Measurements from ENCODE around the gene LMF2.

Gene LMF2

DNA sequence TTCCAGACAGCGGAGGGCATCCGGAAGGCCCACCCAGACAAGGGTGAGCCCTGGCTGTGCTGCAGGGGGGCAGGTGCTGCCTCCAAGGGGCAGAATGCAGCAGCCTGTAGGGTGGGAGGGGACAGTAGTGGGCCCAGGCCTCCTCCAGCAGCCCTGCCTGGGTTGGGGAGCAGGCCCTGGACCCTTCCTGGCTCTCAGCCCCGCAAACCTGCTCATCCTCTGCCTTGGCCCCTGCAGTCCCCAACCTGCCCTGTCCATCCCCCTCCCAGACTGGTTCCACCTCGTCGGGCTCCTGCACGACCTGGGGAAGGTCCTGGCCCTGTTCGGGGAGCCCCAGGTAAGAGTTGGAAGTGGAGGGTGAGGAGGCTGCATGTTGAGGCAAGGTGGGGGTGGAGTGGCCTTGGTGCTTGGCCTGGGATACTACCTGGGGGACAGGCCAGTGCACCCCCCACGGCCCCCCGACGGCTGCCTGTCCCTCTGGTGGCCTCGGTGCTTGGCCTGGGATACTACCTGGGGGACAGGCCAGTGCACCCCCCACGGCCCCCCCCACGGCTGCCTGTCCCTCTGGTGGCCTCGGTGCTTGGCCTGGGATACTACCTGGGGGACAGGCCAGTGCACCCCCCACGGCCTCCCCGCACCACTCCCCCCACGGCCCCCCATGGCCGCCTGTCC, 19.4 kb downstream of the LMF2 start:
- no peak overlapping the region for H3K27ac ChIP-seq

DNA sequence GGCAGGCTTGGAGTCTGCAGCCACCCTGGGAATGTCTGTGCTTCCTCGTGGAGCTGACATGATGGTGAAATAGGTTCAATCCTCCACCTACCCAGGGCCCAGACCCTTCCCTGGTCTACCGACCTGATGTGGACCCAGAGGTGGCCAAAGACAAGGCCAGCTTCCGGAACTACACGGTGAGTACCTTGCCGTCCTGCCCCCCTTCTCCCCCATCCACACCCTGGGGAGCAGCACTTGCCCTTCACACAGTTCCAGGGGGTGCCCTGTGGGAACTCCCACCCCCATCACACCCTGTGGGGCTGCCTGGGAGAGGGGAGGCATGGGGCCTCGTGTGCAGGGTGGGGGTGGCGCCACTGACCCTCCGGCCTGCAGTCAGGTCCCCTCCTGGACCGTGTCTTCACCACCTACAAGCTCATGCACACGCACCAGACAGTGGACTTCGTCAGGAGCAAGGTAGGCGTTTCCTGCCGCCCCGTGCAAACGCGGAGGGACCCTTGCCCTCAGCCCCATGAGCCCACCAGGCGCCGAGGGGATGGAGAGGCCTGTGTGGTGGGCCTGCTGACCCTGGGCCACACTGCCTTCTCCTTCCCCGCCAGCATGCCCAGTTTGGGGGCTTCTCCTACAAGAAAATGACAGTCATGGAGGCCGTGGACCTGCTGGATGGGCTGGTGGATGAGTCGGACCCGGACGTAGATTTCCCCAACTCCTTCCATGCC, 20.1 kb downstream of the LMF2 start:
- Histone ChIP-seq H3K27ac (no peak overlapping the region), H3K4me3 (no peak overlapping the region)

More for the DNA sequence above, 19.4 kb downstream of the LMF2 start:
- no peak overlapping the region for H3K4me3 ChIP-seq

DNA sequence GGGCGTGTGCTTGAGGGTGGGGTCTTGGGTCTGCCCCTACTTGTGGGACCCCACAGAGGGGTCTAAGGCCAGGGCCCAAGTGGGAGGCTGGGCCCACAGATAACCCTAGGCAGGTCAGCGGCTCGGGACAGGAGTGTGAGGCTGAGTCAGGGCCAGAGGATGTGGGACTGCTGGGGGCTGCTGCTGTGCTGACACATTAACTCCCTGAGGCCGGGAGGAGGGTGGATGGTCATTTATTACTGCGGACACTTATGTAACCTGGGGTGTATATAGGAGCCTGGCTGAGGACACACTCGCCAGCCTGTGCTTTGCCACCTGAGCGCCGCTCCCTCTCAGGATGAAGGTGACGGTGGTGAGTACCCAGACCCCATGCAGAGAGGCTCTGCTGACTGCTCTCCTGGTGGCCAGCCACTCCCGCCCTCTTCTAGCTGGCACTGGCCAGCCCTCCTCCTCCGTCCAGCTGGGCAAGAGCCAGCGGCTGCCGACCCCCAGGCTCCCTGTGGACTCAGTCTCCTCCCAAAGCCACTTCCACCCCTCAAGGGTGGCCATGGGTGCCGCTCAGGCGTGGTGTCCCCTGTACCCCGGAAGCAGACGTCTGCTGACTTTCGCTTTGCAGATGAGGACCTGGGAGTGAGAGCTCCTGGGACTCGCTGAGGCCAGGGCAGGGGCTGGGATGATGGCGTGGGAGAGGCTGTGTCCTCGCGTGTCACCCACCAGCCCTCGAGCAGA, 20.8 kb downstream of the LMF2 start, which contains the start of gene MIOX:
MIOX (plus strand) TSS at position 299 of the 729 bp plus-strand sequence; CDS start at position 338, 39 bp downstream.
- Histone ChIP-seq H3K27ac (no peak within 1 kb of the TSS), H3K4me3 (no peak within 1 kb of the TSS)

DNA sequence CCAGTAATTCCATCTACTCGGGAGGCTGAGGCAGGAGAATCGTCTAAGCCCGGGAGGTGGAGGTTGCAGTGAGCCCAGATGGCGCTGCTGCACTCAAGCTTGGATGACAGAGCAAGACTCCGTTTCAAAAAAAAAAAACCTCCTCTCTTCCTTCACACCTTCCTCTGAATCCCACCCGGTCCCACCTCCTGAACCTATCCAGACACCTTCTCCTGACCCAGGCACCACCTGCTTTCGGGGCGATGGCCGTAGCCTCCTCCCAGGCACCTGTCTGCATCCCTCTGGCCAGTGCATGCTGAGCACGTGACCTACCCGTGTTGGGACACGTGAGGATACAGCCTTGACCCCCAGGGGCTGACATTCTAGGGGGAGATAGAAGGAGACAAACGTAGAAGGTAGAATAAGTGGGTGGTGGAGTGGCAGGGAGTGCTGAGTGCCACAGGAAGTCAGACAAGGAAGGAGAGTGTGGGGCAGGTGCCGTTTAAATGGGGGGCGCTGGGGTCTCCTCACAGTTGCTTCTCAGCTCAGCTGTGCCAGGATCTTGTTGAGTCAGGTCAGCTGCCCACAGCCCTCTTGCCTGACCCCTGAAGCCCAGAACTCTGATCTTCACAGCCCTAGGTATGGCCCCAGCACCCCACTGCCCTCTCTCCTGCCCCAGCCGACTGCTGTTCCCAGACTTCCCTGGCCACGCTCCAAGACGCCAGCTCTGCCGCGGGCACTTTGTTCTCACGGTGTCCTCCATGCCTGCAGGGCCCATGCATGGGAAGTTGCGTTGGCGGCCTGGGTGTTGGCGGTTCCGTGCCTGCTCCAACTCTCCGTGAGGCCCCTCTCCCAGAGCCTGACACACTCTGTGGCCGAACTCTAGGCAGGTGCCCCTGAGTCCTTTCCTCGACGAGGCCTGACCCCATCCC, 22.0 kb downstream of the LMF2 start:
- Histone ChIP-seq H3K27ac (no peak overlapping the region), H3K4me3 (no peak overlapping the region)

DNA sequence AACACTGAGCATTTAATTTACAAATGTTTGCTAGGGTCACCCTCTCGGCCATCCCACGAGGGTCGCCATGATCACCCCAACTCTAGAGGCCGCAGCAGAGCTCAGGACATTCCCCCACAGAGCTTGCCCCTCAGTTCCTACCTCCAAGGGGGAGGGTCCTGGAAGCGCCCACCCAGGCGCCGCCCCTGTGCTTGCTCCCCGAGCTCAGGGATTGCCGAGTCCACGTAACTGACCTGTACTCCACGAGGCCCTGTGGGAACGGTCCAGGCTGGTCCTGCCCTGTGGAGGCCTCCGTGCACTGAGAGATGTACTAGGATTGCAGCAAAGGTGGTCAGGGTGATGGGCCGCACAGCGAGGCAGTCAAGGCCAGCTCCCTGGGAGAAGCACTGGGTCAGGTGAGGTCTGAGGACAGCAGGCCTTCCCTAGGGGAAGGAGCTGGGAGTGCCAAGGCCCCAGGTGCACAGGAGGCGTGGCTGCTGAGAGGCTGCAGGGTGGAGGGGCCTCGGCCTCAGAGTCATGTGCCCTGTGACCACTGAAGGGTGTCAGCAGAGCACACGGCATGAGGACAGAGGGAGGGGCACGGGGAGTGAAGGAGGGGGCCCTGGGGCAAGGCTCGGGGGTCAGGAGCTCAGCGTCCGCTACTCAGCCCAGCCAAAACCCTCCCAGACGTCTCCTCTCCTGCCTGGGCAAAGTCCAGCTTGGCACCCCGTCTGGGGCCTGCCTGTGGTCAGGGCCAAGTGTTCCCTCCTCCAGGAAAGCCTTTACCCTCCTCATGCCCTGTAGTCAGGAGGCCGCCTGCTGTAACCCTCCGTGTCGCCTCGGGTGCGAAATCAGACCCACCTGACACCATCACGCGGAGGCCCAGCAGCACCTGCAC, 23.3 kb downstream of the LMF2 start:
- H3K27ac ChIP-seq: no peak overlapping the region
- H3K4me3 ChIP-seq: no peak overlapping the region

DNA sequence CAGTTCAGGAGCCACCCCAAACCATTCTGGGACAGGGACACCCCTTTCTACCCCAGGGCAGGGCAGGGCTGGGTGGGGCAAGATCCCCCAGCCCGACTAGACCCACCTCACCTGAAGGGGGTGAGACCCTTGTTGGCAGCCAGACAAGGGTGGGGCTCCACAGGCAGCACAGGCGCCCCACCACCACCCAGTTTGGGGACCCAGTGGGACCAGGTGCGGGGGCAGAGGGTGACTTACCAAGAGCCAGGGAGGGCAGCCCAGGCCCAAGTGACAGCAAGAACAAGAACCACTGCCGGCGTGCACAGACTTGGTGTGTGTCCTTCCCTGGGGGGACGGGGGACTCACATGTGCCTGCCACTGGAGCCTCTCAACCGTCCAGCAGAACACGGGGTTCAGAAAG, 23.9 kb downstream of the LMF2 start:
- no peak overlapping the region for H3K27ac ChIP-seq
- H3K4me3 ChIP-seq: no peak overlapping the region

DNA sequence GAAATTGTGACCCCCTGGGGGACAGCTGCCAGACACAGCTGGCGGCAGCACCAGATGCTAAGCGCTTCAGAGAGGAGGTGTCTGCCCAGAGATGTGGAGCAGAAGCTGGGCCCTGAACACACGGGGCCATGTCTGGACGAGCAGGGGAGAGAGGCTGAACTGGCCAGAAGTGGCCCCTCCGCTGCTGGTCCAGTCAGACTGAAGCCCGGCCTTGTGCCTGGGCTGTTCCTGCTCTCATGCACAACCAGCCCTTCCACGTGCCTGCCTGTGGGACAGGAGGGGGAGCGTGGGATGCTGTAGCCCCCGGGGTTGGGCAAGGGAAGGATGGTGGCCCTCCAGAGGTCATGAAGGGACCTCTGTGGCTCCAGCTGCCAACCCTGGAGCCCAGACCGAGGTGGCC, 24.4 kb downstream of the LMF2 start:
- Histone ChIP-seq H3K4me3 (no peak overlapping the region), H3K27ac (no peak overlapping the region)

DNA sequence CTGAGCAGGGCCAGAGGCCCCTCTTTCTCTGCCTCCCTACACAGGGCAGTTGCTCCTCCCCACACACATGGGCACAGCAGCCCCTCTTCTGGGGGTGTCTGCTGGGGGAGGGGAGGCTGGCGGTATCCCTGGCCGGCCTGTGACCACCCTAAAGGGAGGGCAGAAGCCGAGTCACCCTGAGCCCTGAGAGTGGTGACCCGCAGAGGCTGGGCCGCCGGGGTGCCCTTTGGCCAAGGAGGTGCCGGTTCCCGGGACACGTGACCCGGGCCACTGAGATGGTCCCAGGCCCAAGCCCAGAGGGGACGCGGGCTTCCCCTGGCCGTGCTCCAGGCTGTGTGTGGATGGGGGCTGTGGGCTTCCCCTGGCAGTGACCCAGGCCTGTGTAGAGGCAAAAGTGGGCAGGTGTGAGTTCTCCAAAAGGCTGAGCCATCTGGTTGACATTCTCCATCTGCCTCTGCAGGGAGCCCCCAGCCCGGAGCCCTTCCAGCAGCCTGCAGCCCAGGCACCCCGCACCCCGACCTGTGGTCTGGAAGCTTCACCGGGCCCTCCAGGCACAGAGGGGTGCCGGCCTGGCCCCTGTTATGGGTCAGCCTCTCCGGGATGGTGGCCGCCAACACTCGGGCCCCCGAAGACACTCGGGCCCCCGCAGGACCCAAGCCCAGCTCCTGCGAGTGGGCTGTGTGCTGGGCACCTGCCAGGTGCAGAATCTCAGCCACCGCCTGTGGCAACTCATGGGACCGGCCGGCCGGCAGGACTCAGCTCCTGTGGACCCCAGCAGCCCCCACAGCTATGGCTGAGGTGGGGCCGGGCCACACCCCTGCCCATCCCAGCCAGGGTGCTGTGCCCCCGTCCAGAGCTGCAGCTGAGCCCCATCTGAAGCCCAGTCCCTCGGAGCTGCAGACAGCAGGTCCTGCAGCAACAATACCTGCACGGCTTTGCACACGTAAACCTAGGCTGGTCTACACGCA, 25.1 kb downstream of the LMF2 start:
- Histone ChIP-seq H3K4me3 (peak overlapping the region; percentile 9 to 48 (median 43)), H3K27ac (peak overlapping the region in 2 of 21 experiments; percentile 9 to 46)

DNA sequence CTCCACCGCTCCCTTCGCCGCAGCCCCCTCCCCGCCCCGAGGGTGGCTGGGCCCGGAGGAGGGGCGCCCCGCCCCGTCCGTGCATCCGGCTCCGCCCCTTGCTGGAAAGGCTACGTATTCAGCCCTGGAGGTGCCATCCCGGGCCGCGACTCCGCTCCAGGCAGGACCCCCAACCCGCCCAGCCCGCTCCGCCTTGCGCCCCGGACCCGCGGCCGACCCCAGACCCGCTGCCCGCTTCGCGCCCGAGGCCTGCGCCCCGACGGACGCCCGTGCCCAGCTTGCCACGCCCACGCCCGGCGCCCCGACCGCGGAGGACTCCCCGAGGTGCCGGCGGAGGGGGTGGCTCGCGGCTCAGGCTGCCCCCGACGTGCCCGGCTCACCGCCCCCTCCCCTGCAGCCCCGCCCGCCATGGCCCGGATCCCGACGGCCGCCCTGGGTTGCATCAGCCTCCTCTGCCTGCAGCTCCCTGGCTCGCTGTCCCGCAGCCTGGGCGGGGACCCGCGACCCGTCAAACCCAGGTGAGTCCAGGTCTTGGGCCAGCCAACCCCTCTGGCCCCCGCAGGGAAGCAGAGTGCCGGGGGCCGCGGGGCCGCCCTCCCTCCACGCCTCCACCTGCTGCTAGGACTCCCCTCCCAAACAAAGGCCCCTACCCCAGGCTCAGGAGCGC, 25.9 kb downstream of the LMF2 start, which contains the start of gene ADM2:
ADM2 (plus strand) TSS at position 104 of the 667 bp plus-strand sequence; CDS start at position 409, 305 bp downstream.
- Histone ChIP-seq H3K27ac (peak within 1 kb of the TSS in 4 of 21 experiments; percentile 7 to 46 (median 22)), H3K4me3 (peak within 1 kb of the TSS; percentile 9 to 48 (median 43))

DNA sequence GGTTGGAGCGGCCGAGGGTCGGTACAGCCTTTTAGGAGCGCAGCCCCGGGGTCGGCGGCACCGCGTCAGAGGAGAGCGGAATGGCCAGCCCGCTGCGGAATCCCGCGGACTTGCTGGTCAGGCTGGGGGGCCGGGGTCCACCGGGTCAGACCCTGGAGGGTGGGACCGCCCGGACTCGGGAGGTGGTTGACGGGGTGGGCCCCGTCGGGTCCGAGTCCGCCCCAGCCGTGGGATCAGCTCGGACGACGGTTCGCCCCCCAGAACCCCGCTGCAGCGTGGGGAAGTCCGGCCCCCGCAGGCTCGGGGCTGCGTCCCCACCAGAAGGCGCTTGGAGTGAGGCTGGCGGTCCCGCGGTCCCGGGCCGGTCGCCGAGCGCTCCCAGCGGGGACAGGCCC, 26.5 kb downstream of the LMF2 start:
- peak overlapping the region in 3 of 21 experiments; percentile 7 to 46 (median 36) for H3K27ac ChIP-seq
- peak overlapping the region; percentile 9 to 48 (median 43) for H3K4me3 ChIP-seq

DNA sequence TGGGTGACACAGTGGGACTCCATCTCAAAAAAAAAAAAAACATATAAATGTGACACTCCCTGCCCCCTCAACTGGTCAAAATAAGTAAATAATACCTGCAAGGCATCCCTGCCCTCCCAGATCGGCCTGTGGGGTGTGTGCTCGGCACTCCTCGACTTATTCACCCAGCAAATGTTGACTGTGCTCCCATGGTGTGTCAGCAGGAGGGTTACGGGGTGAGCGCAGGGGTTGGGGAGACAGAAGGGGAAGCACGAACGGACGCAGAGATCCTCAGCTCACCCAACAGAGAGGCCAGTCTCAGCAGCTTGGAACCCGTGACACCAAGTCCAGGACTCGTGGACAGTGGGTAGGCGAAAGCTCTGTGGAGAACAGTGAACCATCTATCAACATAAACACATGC, 27.8 kb downstream of the LMF2 start:
- no peak overlapping the region for H3K4me3 ChIP-seq
- H3K27ac ChIP-seq: no peak overlapping the region

DNA sequence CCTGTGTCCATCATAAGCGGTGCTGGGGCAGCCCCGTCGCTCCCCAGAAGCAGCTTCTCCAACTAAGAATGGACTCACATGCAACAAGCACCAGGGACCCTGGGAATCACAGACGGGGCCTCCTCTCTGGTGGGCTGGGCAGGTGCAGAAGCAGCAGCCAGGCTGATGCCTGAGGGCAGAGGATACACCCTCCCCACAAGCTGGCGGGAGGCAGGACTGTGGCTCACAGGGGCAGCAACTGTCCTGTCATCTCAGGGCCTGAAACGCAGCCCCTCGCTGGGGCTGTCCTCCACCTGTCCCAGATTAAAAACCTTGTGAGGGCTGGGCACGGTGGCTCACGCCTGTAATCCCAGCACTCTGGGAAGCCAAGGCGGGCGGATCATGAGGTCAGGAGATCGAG, 29.6 kb downstream of the LMF2 start:
- no peak overlapping the region for H3K4me3 ChIP-seq
- no peak overlapping the region for H3K27ac ChIP-seq

DNA sequence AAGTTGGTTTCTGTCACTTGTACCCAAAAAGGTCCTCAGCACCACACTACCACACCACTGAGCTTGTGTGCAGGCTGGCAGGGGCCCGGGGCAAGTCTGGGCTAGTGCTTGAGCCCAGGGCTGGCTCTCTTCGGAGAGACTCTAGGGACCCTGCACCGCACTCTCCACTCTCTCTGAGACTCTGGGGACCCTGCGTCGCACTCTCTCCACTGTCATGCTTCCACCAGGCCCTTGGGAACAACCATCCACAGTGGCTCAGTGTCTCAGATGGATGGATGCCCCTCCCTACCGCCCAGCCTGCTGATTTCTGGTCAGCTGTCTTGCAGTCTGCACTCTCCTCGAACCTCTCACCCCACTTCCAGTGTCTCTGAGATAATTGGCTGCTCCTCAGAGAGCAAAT, 30.6 kb downstream of the LMF2 start:
- no peak overlapping the region for H3K27ac ChIP-seq
- no peak overlapping the region for H3K4me3 ChIP-seq

DNA sequence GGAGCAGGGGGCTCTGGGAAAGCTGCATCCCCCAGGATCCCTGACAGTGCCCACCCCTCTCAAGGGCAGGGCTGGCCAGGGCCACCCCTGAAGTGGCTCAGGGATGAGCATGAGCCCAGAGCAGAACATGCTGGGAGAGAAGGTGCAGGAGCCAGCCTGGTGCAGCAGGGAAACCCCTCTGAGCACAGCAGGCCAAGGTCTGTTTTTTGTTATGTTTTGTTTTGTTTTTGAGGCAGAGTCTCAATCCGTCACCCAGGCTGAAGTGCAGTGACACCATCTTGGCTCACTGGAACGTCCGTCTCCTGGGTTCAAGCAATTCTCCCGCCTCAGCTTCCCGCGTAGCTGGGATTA, 31.9 kb downstream of the LMF2 start:
- H3K27ac ChIP-seq: peak overlapping the region in 9 of 21 experiments; percentile 74 to 97 (median 85)
- peak overlapping the region; percentile 49 to 94 (median 93) for H3K4me3 ChIP-seq

DNA sequence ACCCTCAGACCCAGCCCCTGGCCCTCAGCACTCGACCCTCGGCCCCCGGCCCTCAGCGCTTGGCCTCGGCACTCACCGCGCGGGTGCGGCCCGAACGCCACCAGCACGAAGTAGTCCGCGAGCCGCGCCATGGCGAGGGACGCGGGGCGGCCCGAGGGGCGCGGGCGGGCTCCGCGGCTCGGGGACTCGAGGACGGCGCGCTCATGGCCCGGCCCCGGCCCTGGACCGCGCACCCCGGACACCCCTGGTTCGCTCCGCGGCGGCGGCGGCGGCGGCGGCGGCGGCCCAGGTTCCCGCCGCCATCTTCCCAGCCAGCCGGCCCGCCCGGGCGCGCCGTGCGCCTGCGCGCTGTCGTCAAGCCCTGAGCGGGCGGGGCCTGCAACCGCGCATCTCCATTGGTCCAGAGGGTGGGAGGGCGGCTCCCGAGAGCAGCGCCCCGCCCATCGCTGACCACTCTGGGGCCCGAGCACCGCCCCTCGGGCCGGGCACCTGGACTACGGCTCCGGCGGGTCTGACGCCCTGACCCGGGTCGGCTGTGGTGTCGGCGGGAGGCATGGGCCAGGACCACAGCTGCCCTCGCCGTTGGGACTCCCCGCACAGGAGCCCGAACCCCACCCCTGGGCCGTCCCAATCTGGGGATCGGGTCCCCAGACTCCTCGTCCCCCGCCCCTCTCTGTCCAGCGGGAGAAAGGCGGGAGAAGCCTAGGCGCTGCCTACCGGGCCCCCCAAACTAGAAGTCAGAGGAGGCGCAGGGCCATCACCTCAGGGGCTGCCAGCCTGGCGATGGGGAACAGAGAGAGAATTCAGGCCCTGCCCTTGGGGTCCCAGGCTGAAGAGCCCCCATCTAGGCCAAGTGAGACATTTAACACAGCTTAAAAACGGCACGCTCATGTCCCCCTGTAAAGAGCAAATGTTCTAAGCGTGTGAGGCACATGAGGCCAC, 32.5 kb downstream of the LMF2 start, which contains the start of gene SBF1:
SBF1 (minus strand) TSS at position 326 of the 942 bp plus-strand sequence; CDS start at position 131, 195 bp downstream.
- H3K27ac ChIP-seq: peak within 1 kb of the TSS; percentile 62 to 97 (median 88)
- peak within 1 kb of the TSS; percentile 49 to 94 (median 93) for H3K4me3 ChIP-seq
